SK-N-SH treated with all-trans-retinoic acid at 6 μM for 48 hours (cell line): Measurements from ENCODE around the gene AGMO.

Experiments
- ATAC-seq: fragments of 200-7000 bp; cut with Tn5 transposase; 3 replicates; pipeline ENCODE4 v1.9.1; 2020; ENCODE audit warnings: mild to moderate bottlenecking, moderate library complexity
- CSDC2 ChIP-seq: fragments of 250-450 bp; sonication (Bioruptor Pico); IDR thresholded peaks from 2 replicates; pipeline ENCODE4 v1.5.0; 2020; ENCODE audit warnings: mild to moderate bottlenecking, moderate library complexity
- ESRRG ChIP-seq: fragments of 250-450 bp; sonication (Bioruptor Pico); IDR thresholded peaks from 2 replicates; pipeline ENCODE4 v1.6.1; 2021; ENCODE audit warnings: mild to moderate bottlenecking
- GLIS3 ChIP-seq: fragments of 250-450 bp; sonication (Bioruptor Pico); IDR thresholded peaks from 2 replicates; pipeline ENCODE4 v1.5.0; 2020; ENCODE audit warnings: mild to moderate bottlenecking, moderate library complexity
- ISL1 ChIP-seq: fragments of 250-450 bp; sonication (Bioruptor Pico); IDR thresholded peaks from 2 replicates; pipeline ENCODE4 v2.1.2; 2022; ENCODE audit warnings: mild to moderate bottlenecking, moderate library complexity
- OSR1 ChIP-seq: fragments of 250-450 bp; sonication (Bioruptor Pico); IDR thresholded peaks from 2 replicates; pipeline ENCODE4 v1.8.0; 2022; ENCODE audit warnings: moderate library complexity, mild to moderate bottlenecking, inconsistent platforms
- PPARA ChIP-seq: fragments of 250-450 bp; sonication (Bioruptor Pico); IDR thresholded peaks from 2 replicates; pipeline ENCODE4 v1.5.0; 2020; ENCODE audit warnings: mild to moderate bottlenecking, borderline replicate concordance
- RARB ChIP-seq: fragments of 250-450 bp; sonication (Bioruptor Pico); IDR thresholded peaks from 2 replicates; pipeline ENCODE4 v1.8.0; 2021; ENCODE audit warnings: mild to moderate bottlenecking, moderate library complexity
- SNAI2 ChIP-seq: fragments of 250-450 bp; sonication (Bioruptor Pico); IDR thresholded peaks from 2 replicates; pipeline ENCODE4 v1.5.0; 2020; ENCODE audit warnings: mild to moderate bottlenecking, moderate library complexity
- TCF4 ChIP-seq: fragments of 250-450 bp; sonication (Bioruptor Pico); IDR thresholded peaks from 2 replicates; pipeline ENCODE4 v1.8.0; 2021; ENCODE audit warnings: mild to moderate bottlenecking, moderate library complexity, borderline replicate concordance
- ZFP3 ChIP-seq: fragments of 250-450 bp; sonication (Bioruptor Pico); IDR thresholded peaks from 2 replicates; pipeline ENCODE4 v1.5.0; 2020; ENCODE audit warnings: mild to moderate bottlenecking, moderate library complexity
- ZFP30 ChIP-seq: fragments of 450-650 bp; formaldehyde crosslinking; IDR thresholded peaks from 2 replicates; pipeline ENCODE4 v1.5.0; 2022; ENCODE audit warnings: mild to moderate bottlenecking, moderate library complexity
- ZNF565 ChIP-seq: fragments of 450-650 bp; formaldehyde crosslinking; conservative IDR thresholded peaks from 2 replicates; pipeline ENCODE4 v1.5.0; 2020; ENCODE audit warnings: low read depth, mild to moderate bottlenecking, moderate library complexity
- ZNF70 ChIP-seq: fragments of 450-650 bp; formaldehyde crosslinking; IDR thresholded peaks from 2 replicates; pipeline ENCODE4 v1.5.0; 2020; ENCODE audit warnings: mild to moderate bottlenecking, moderate library complexity
- ZNF8 ChIP-seq: fragments of 450-650 bp; formaldehyde crosslinking; IDR thresholded peaks from 2 replicates; pipeline ENCODE4 v1.5.0; 2020; ENCODE audit warnings: mild to moderate bottlenecking, moderate library complexity
- TF ChIP-seq, protein P1 (sequence below): fragments of 250-450 bp; sonication (Bioruptor Pico); IDR thresholded peaks from 2 replicates; pipeline ENCODE4 v1.5.1; 2020; ENCODE audit warnings: low read depth, mild to moderate bottlenecking, moderate library complexity
- TF ChIP-seq, protein P2 (sequence below): fragments of 250-450 bp; sonication (Bioruptor Pico); IDR thresholded peaks from 2 replicates; pipeline ENCODE4 v1.5.1; 2021; ENCODE audit warnings: mild to moderate bottlenecking, moderate library complexity
- TF ChIP-seq, protein P3 (sequence below): fragments of 250-450 bp; sonication (Bioruptor Pico); IDR thresholded peaks from 2 replicates; pipeline ENCODE4 v1.5.0; 2020; ENCODE audit warnings: mild to moderate bottlenecking, moderate library complexity
- TF ChIP-seq, protein P4 (sequence below): fragments of 250-450 bp; sonication (Bioruptor Pico); IDR thresholded peaks from 2 replicates; pipeline ENCODE4 v1.8.0; 2020; ENCODE audit warnings: mild to moderate bottlenecking, moderate library complexity, borderline replicate concordance

AGMO gene

DNA sequence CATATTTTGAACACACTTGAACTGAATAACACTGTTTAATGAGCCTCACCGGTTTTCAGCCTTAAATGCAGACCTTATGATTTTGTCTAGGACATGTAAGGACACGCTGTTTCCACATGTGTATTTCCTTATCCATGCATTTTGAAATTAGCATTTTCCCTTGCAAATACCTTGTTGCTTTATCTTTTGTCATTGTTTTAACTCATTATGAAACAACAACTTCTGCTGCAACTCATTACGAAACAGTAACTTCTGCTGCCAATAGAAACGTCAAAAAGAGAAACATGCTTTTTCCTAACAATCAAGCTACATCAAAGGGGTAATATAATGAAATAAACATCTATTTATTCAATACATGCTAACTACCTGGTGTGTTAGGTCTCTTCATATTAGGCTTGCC lies 322.0 kb downstream of the AGMO start:
- TF ChIP-seq SNAI2 (CRISPR knock-in tag) (no peak), ZFP3 (CRISPR knock-in tag) (no peak), TCF4 (no peak), ZNF70 (CRISPR knock-in tag) (no peak), ZNF565 (CRISPR knock-in tag) (no peak), ISL1 (CRISPR knock-in tag) (no peak), OSR1 (CRISPR knock-in tag) (no peak), RARB (no peak)
- TF ChIP-seq, protein P1, sequence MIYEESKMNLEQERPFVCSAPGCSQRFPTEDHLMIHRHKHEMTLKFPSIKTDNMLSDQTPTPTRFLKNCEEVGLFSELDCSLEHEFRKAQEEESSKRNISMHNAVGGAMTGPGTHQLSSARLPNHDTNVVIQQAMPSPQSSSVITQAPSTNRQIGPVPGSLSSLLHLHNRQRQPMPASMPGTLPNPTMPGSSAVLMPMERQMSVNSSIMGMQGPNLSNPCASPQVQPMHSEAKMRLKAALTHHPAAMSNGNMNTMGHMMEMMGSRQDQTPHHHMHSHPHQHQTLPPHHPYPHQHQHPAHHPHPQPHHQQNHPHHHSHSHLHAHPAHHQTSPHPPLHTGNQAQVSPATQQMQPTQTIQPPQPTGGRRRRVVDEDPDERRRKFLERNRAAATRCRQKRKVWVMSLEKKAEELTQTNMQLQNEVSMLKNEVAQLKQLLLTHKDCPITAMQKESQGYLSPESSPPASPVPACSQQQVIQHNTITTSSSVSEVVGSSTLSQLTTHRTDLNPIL: no peak
- no peak for ATAC-seq

DNA sequence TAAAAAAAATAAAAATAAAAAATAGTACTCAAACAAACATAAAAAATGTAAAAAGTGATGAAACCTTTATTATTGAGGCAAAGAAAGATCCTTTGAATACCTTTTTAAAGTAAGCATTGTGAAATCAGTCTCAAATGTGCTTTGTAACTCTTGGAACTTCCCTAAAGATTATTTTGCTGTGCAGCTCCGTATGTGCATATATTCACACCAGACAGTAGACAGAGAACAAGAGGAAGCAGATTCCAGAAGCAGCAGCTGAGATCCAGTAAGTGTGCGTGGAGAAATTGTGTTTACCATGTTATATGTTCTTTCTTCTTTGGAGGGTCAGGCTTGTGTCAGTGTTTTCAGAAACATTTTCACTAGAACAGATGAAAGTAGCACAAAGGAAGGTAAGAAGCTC lies 324.9 kb downstream of the AGMO start:
- TF ChIP-seq, protein P1: no peak
- no peak for TF ChIP-seq OSR1 (CRISPR knock-in tag)
- TF ChIP-seq GLIS3 (CRISPR knock-in tag): no peak
- TF ChIP-seq, protein P2, sequence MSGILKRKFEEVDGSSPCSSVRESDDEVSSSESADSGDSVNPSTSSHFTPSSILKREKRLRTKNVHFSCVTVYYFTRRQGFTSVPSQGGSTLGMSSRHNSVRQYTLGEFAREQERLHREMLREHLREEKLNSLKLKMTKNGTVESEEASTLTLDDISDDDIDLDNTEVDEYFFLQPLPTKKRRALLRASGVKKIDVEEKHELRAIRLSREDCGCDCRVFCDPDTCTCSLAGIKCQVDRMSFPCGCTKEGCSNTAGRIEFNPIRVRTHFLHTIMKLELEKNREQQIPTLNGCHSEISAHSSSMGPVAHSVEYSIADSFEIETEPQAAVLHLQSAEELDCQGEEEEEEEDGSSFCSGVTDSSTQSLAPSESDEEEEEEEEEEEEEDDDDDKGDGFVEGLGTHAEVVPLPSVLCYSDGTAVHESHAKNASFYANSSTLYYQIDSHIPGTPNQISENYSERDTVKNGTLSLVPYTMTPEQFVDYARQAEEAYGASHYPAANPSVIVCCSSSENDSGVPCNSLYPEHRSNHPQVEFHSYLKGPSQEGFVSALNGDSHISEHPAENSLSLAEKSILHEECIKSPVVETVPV (CRISPR knock-in tag): no peak
- TF ChIP-seq, all 23 proteins: peak for 0
- no peak for ATAC-seq

DNA sequence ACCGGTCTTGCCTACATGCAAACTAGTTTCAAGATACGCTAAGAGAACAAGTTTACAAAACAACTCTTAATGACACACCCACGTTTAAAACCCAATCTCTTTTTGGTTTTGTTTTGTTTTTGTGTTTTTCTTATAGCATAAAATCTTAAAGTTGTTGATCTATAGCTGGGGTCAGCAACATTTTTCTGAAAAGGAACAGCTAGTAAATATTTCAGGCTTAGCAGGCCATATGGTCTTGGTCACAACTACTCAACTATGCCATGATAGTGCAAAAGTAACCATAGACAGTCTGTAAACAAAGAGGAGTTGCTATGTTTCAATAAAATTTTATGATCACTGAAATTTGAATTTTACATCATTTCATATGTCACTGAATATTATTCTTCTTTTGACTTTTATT lies 327.4 kb downstream of the AGMO start:
- TF ChIP-seq ISL1 (CRISPR knock-in tag): no peak
- TF ChIP-seq RARB: no peak
- no peak for TF ChIP-seq ZFP3 (CRISPR knock-in tag)
- TF ChIP-seq CSDC2 (CRISPR knock-in tag): no peak
- TF ChIP-seq, all 23 proteins: peak for 0
- ATAC-seq: no peak

DNA sequence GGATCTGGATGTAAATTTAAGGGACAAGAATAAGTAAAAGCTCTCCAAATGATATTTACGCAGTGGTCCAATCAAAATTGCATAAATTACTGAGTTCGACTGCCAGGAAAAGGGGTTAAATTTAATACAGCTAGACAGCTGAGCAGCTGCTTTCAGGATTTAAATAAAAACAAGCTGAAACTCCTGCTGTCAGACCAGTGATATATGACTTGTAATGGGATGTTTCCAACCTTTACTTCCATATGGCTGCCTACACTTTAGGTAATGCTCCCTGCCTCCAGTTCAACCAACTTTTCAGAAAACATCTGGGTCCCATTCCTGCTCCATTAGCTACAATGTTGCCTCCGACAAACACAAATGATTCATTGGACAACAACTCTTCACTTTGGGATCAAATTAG lies 333.0 kb downstream of the AGMO start:
- no peak for ATAC-seq
- TF ChIP-seq ZNF8: no peak

DNA sequence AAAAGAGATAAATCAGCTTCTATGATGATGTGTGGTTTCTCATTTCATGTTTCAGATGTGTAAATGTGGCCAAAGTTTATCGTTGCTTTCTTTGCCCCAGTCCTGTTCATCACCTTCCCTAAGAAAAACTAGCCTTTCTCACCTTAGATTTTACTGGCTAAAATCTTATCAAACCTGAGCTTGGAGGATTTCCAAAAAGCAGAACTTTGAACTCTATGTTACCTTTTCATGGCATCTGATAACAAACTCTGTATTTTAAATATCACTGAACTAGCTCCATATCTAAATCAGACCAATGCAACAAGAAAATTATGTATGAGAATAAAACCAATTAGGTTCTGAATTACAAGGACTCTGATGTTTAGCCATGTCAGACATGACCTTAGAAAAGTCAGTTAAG lies 335.8 kb downstream of the AGMO start:
- no peak for ATAC-seq

More for the DNA sequence above, 335.8 kb downstream of the AGMO start:
- TF ChIP-seq PPARA (CRISPR knock-in tag) (no peak), ZFP30 (CRISPR knock-in tag) (no peak), OSR1 (CRISPR knock-in tag) (no peak), SNAI2 (CRISPR knock-in tag) (no peak), ESRRG (CRISPR knock-in tag) (no peak), ZFP3 (CRISPR knock-in tag) (no peak), ISL1 (CRISPR knock-in tag) (no peak), CSDC2 (CRISPR knock-in tag) (no peak), ZNF565 (CRISPR knock-in tag) (no peak), GLIS3 (CRISPR knock-in tag) (no peak), TCF4 (no peak), ZNF8 (no peak)
- TF ChIP-seq, protein P3, sequence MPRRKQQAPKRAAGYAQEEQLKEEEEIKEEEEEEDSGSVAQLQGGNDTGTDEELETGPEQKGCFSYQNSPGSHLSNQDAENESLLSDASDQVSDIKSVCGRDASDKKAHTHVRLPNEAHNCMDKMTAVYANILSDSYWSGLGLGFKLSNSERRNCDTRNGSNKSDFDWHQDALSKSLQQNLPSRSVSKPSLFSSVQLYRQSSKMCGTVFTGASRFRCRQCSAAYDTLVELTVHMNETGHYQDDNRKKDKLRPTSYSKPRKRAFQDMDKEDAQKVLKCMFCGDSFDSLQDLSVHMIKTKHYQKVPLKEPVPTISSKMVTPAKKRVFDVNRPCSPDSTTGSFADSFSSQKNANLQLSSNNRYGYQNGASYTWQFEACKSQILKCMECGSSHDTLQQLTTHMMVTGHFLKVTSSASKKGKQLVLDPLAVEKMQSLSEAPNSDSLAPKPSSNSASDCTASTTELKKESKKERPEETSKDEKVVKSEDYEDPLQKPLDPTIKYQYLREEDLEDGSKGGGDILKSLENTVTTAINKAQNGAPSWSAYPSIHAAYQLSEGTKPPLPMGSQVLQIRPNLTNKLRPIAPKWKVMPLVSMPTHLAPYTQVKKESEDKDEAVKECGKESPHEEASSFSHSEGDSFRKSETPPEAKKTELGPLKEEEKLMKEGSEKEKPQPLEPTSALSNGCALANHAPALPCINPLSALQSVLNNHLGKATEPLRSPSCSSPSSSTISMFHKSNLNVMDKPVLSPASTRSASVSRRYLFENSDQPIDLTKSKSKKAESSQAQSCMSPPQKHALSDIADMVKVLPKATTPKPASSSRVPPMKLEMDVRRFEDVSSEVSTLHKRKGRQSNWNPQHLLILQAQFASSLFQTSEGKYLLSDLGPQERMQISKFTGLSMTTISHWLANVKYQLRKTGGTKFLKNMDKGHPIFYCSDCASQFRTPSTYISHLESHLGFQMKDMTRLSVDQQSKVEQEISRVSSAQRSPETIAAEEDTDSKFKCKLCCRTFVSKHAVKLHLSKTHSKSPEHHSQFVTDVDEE: no peak
- TF ChIP-seq, protein P4, sequence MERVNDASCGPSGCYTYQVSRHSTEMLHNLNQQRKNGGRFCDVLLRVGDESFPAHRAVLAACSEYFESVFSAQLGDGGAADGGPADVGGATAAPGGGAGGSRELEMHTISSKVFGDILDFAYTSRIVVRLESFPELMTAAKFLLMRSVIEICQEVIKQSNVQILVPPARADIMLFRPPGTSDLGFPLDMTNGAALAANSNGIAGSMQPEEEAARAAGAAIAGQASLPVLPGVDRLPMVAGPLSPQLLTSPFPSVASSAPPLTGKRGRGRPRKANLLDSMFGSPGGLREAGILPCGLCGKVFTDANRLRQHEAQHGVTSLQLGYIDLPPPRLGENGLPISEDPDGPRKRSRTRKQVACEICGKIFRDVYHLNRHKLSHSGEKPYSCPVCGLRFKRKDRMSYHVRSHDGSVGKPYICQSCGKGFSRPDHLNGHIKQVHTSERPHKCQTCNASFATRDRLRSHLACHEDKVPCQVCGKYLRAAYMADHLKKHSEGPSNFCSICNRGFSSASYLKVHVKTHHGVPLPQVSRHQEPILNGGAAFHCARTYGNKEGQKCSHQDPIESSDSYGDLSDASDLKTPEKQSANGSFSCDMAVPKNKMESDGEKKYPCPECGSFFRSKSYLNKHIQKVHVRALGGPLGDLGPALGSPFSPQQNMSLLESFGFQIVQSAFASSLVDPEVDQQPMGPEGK: no peak
